Muscle layer of colon (tissue), 2 donors: ENCODE data around the gene DHRS7B.
"Not testable (repeated sequence)": the region's sequence is repeated elsewhere in the genome, so short reads cannot be mapped to it uniquely, and the experiment has no call there.

Source experiments
- H3K27ac ChIP-seq: one replicate; pipeline ENCODE4 v1.7.0; 2013; ENCODE audit warnings: low read depth, mild to moderate bottlenecking, low read length, moderate library complexity
- H3K27me3 ChIP-seq, 2 donors: one replicate each; pipeline ENCODE4 v1.7.0; 2013; ENCODE audit warnings: low read length in 2 of 2, mild to moderate bottlenecking in 2 of 2; ENCODE audit not compliant: insufficient read depth in 2 of 2, control insufficient read depth in 1 of 2
- H3K36me3 ChIP-seq: one replicate; pipeline ENCODE4 v1.7.0; 2013; ENCODE audit warnings: mild to moderate bottlenecking, low read length; ENCODE audit not compliant: insufficient read depth
- H3K4me1 ChIP-seq: one replicate; pipeline ENCODE4 v1.7.0; 2013; ENCODE audit warnings: mild to moderate bottlenecking, low read length; ENCODE audit not compliant: insufficient read depth
- H3K4me3 ChIP-seq, 2 donors: one replicate each; pipeline ENCODE4 v1.7.0; 2013; ENCODE audit warnings: low read length in 2 of 2, low read depth in 1 of 2, mild to moderate bottlenecking in 1 of 2, moderate library complexity in 1 of 2
- H3K9ac ChIP-seq: one replicate; pipeline ENCODE4 v1.7.0; 2013; ENCODE audit warnings: low read length
- H3K9me3 ChIP-seq: one replicate; pipeline ENCODE4 v1.7.0; 2013; ENCODE audit warnings: mild to moderate bottlenecking, low read length
- donor health status: abdominal sarcoma.
- donor health status: Adenocarcinoma of cecum.

Gene DHRS7B

DNA sequence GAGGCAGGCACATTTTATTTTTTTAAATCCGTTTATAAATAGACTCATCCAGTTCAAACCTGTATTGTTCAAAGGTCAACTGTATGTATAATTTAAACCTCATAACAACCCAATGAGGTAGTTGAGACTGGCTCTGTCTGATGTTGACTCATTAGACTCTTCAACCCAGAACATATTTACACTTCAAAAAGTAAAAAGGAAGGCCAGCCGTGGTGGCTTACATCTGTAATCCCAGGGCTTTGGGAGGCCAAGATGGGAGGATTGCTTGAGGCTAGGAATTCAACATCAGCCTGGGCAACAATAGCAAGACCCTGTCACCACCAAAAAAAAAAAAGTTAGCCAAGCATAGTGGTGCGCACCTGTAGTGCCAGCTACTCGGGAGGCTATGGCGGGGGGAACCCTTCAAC, 32.5 kb upstream of the DHRS7B start:
- Histone ChIP-seq H3K9me3 (no peaks in the 10 kb centered on the region), H3K9ac (no peak overlapping the region), H3K36me3 (no peaks in the 10 kb centered on the region), H3K27me3 (no peaks in the 10 kb centered on the region), H3K4me1 (peaks cover 4% of the 10 kb centered on the region), H3K4me3 (no peak overlapping the region), H3K27ac (no peak overlapping the region)

DNA sequence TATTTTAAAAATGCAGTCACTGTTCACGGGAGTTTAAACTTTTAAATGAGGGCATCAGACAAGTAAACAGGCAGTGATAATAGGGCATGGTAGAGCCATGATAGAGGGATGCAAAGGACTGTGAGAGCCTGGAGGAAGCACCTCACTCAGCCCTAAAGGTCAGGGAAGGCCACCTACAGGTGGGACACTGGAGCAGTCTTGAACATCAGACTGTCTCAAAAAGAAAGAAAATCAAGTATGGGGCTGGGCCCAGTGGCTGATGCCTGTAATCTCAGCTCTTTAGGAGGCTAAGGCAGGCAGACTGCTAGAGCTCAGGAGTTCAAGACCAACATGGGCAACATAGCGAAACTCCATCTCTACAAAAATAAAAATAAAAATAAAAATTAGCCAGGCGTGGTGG, 31.0 kb upstream of the DHRS7B start:
- Histone ChIP-seq H3K4me3 (no peak overlapping the region), H3K27me3 (no peaks in the 10 kb centered on the region), H3K27ac (no peak overlapping the region), H3K9ac (no peak overlapping the region), H3K9me3 (no peaks in the 10 kb centered on the region), H3K36me3 (no peaks in the 10 kb centered on the region), H3K4me1 (peaks cover 9% of the 10 kb centered on the region)

DNA sequence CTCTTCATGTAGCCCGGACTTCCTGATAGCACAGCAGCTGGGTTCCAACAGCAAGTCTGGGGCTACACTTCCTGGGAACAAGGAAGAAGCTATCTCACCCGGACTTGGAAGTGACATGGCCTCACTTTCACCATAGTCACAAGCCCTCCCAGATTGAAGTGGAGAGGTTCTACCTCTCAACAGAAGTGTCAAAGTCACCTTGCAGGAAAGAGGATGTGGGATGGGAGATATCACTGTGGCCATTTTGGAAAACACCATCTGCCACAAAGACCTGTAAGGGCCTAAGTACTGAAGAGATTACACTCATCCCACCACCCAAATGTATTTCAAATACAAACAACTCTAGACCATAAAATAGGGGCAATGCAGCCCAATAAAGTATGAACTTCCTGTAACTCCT, 29.9 kb upstream of the DHRS7B start:
- Histone ChIP-seq H3K9me3 (no peaks in the 10 kb centered on the region), H3K27ac (no peak overlapping the region), H3K4me3 (no peak overlapping the region), H3K9ac (no peak overlapping the region), H3K36me3 (no peaks in the 10 kb centered on the region), H3K4me1 (peaks cover 9% of the 10 kb centered on the region), H3K27me3 (no peaks in the 10 kb centered on the region)

DNA sequence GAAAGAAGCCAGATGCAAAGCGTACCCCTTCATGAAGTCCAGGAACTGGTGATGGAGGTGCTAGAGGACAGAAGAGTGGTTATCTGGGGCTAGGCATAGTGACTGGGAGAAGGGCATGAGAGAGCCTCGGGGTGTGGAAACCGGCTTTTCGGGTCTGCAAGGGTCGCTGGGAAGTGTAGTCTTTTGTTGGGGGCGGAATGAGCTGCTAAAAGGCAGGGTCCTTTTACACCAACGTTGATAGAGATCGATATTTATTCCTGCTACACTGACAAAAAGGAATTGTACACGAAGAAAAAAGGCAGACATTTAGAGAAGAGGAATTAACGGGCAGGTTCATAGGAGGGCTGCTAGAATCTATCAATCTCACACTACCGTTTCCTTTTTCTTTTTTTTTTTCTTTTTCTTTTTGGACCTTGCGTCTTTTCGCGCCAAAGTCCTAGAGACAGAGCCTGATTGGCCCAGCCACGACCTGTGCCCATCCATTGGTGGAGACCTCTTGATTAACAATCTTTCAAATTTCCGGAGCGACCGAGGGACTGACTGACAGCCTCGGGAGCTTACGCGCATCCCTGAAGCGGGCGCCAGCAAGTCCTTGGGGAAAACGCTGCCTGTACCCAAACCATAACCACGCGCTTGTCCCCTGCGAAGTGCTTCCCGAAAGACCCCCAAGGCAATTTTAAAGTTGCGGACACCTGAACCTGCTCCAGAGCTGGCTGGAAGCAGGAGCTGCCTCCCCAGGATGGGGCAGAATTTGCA, 27.7 kb upstream of the DHRS7B start:
- H3K27ac ChIP-seq = no peak overlapping the region
- no peaks in the 10 kb centered on the region for H3K36me3 ChIP-seq
- H3K27me3 ChIP-seq = no peaks in the 10 kb centered on the region
- H3K4me1 ChIP-seq = peaks cover 9% of the 10 kb centered on the region
- no peaks in the 10 kb centered on the region for H3K9me3 ChIP-seq
- peak overlapping the region; percentile 25 for H3K9ac ChIP-seq
- H3K4me3 ChIP-seq = peak overlapping the region; percentile 56 to 90

DNA sequence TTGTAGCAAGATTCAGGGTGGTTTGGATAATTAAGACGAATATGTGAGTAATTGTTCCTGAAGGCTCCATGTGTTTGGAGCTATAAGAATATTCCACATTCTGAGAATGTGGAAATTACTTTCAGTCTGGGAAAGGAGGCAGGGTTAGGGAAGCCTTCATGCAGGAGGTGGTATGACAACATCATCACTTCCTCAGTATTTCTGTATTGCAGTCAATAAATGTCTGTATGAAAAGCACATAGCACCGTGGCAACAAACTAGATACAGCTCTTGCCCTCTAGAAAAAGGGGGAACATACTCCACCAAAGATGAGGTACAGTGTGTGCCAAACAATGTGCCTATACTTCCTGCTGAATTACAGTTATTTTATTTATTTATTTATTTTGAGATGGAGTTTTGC, 26.1 kb upstream of the DHRS7B start:
- Histone ChIP-seq H3K27ac (no peak overlapping the region), H3K9ac (no peak overlapping the region), H3K4me3 (no peak overlapping the region), H3K36me3 (no peaks in the 10 kb centered on the region), H3K4me1 (peaks cover 9% of the 10 kb centered on the region), H3K9me3 (no peaks in the 10 kb centered on the region), H3K27me3 (no peaks in the 10 kb centered on the region)

DNA sequence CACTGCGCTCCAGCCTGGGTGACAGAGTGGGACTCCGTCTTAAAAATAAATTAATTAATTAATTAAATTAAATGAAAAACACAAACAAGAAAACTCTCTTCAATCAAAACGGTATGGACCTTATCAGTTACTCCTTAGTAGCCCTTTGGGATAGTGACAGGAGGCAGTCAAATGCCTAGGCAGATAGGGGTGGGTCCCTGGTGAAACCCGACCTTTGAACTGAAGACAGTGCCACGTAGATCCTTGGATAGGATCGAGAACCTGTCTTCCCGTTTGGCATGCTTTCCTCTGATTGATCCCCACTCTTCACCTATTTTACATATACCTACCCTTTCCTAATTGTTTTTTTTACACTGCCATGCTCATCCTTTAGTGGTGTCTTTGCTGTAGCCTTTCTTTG, 22.2 kb upstream of the DHRS7B start:
- H3K27ac ChIP-seq = no peak overlapping the region
- H3K9ac ChIP-seq = no peak overlapping the region
- H3K4me3 ChIP-seq = no peak overlapping the region
- H3K36me3 ChIP-seq = no peaks in the 10 kb centered on the region
- H3K9me3 ChIP-seq = no peaks in the 10 kb centered on the region
- peaks cover 2% of the 10 kb centered on the region for H3K4me1 ChIP-seq
- H3K27me3 ChIP-seq = no peaks in the 10 kb centered on the region

DNA sequence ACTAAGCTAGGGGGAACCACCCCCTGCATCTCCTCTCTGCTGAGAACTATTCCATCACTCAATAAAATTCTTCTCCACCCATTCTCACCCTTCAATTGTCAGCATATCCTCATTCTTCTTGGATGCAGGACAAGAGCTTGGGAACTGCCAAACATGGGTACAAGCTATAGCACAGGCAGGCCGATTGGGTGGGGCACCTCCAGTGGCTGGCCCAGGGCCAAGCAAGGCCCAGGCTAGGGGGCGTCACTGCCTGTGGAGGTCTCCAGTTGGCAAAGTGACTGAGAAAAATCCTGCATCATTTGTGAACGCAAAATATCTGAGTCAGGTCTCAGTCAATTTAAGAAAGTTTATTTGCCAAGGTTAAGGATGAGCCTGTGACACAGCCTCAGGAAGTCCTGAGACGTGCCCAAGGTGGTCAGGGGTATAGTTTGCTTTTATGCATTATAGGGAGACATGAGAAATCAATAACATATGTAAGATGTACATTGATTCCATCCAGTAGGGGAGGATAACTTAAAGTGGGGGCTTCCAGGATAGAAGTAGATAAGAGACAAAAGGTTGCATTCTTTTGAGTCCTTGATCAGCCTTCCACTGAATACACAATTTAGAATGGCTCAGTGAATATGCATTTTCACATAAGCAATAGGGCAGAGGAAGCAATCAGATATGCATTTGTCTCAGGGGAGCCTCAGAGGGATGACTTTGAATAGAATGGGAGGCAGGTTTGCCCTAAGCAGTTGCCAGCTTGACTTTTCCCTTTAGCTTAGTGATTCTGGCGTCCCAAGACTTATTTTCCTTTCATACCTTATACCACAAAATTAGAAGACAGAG, 21.5 kb upstream of the DHRS7B start:
- H3K9ac ChIP-seq = no peak overlapping the region

DNA sequence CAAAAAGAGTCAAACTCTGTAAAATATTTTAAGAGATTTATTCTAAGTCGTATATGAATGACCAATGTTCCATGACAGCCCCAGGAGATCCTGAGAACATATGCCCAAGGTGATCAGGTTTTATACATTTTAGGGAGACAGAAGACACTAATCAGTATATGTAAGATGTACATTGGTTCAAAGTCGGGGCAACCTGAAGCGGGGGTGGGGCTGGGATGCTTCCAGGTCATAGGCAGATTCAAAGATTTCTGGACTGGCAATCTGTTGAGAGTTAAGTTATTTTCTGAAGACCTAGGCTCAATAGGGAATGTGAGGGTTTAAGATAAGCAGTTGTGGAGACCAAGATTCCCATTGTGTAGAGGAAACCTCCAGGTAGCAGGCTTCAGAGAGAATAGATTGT, 20.4 kb upstream of the DHRS7B start:
- Histone ChIP-seq H3K27ac (no peak overlapping the region), H3K4me3 (no peak overlapping the region), H3K9me3 (no peaks in the 10 kb centered on the region), H3K36me3 (no peaks in the 10 kb centered on the region), H3K4me1 (no peaks in the 10 kb centered on the region), H3K9ac (no peak overlapping the region), H3K27me3 (no peaks in the 10 kb centered on the region)

More for the DNA sequence above, 21.5 kb upstream of the DHRS7B start:
- Histone ChIP-seq H3K27ac (no peak overlapping the region), H3K27me3 (no peaks in the 10 kb centered on the region), H3K9me3 (no peaks in the 10 kb centered on the region), H3K4me3 (no peak overlapping the region), H3K36me3 (no peaks in the 10 kb centered on the region), H3K4me1 (no peaks in the 10 kb centered on the region)

DNA sequence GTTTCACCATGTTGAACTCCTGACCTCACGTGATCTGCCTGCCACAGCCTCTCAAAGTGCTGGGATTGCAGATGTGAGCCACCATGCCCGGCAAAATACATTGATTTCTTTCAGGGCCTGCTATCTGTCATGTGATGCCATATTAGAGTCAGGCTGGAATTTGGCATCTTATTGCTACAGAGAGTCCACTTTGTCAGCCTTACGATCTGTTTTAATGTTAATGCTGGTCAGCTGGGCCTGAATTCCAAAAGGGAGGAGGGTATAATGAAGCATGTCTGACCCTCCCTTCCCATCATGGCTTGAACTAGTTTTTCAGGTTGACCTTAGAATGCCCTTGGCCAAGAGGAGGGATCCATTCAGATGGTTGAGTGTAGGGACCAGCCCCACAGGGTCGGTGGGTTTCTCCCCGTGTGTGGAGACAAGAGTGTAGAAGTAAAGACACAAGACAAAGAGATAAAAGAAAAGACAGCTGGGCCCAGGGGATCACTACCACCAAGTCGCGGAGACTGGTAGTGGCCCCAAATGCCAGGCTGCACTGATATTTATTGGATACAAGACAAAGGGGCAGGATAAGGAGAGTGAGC, 19.6 kb upstream of the DHRS7B start:
- not testable (repeated sequence) for H3K36me3 ChIP-seq, H3K27me3 ChIP-seq, H3K27ac ChIP-seq, H3K9ac ChIP-seq, H3K4me3 ChIP-seq, H3K4me1 ChIP-seq, H3K9me3 ChIP-seq

DNA sequence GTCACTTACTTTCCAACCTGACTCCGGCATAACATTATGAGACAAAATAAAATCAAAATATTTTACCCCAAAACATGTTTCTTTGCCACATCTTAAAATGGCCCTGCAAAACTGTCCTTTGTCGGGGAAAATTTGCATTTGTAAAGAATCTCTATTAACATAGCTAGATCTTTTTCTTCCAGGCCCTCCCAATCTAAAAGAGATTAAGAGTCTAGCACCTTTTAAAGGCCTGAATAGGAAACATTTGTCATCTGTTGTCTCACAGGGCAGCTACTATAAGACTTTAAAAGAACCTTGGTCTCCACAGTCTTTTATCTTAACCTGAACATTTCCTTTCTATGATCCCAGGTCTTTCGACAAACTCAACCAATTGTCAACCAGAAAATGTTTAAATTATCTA, 18.1 kb upstream of the DHRS7B start:
- H3K27ac ChIP-seq = no peak overlapping the region
- no peaks in the 10 kb centered on the region for H3K4me1 ChIP-seq
- no peaks in the 10 kb centered on the region for H3K36me3 ChIP-seq
- no peaks in the 10 kb centered on the region for H3K9me3 ChIP-seq
- no peak overlapping the region for H3K9ac ChIP-seq
- H3K27me3 ChIP-seq = no peaks in the 10 kb centered on the region
- no peak overlapping the region for H3K4me3 ChIP-seq

DNA sequence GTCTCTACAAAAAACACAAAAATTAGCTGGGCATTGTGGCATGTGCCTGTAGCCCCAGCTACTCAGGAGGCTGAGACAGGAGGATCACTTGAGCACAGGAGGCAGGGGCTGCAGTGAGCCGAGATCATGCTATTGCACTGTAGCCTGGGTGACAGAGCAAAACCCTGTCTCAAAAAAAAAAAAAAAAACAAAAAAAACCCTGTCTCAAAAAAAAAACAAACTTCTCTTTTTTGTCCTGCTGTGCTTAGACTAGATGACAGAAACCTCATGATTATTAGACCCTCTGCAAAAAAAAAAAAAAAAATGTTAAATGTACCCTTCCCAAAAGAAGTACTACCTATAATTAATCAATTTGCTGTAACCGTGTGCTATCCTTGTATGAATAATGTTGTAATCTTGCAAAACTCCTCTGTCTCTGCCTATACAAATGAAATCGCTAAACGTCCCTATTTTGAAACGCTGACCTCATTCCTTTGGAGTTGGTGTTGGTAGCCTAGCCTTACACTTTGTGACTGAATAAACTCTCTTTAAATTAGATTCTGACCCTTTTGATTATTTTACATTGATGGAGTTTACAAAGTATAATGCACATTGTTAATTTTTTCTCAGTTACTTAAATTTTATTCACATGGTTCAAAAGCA, 13.6 kb upstream of the DHRS7B start:
- H3K36me3 ChIP-seq = no peaks in the 10 kb centered on the region
- H3K9ac ChIP-seq = no peak overlapping the region
- H3K4me3 ChIP-seq = no peak overlapping the region
- H3K9me3 ChIP-seq = no peaks in the 10 kb centered on the region
- H3K27ac ChIP-seq = no peak overlapping the region
- H3K27me3 ChIP-seq = no peaks in the 10 kb centered on the region
- no peaks in the 10 kb centered on the region for H3K4me1 ChIP-seq
